GM23338 (cell line): ENCODE results near the gene ARHGEF1. TPM values are rescaled to one million over a fixed set of nuclear protein-coding genes. Genes with fewer than 3 reads are reported as not detected.

Source experiments
- ATAC-seq: fragments of 200-7000 bp; cut with Tn5 transposase; 3 replicates; pipeline ENCODE4 v1.9.1; 2020
- DNase-seq: peaks from one replicate; pipeline ENCODE4 v3.0.0-alpha.2; 2015; ENCODE audit warnings: low spot score
- H2AFZ ChIP-seq: fragments of 200-600 bp; sonication (generic); 2 replicates; pipeline ENCODE4 v1.8.0; 2016; ENCODE audit warnings: antibody characterized with exemption, mild to moderate bottlenecking, moderate library complexity
- H3F3A ChIP-seq: fragments of 200-600 bp; sonication (generic); replicated peaks from 2 replicates; pipeline ENCODE4 v1.8.0; 2017; ENCODE audit warnings: antibody characterized with exemption, mixed run types, low read depth
- H3K27ac ChIP-seq: fragments of 200-600 bp; sonication (generic); 2 replicates; pipeline ENCODE4 v1.6.1; 2016; ENCODE audit warnings: low read depth
- H3K27me3 ChIP-seq: fragments of 200-600 bp; sonication (generic); 2 replicates; pipeline ENCODE4 v1.8.0; 2016; ENCODE audit warnings: mild to moderate bottlenecking, mixed run types, moderate library complexity; ENCODE audit not compliant: insufficient read depth
- H3K36me3 ChIP-seq: fragments of 200-600 bp; sonication (generic); 2 replicates; pipeline ENCODE4 v1.8.0; 2016; ENCODE audit warnings: mild to moderate bottlenecking; ENCODE audit not compliant: insufficient read depth
- H3K4me1 ChIP-seq: fragments of 200-600 bp; sonication (generic); 2 replicates; pipeline ENCODE4 v1.8.0; 2016; ENCODE audit warnings: mild to moderate bottlenecking, moderate library complexity; ENCODE audit not compliant: insufficient read depth
- H3K4me2 ChIP-seq: fragments of 200-600 bp; sonication (generic); 2 replicates; pipeline ENCODE4 v1.7.1; 2017; ENCODE audit warnings: mixed run types
- H3K4me3 ChIP-seq: fragments of 200-600 bp; sonication (generic); 2 replicates; pipeline ENCODE4 v1.6.1; 2016; ENCODE audit warnings: mixed run types
- H3K79me2 ChIP-seq: fragments of 200-600 bp; sonication (generic); replicated peaks from 2 replicates; pipeline ENCODE4 v1.8.0; 2017; ENCODE audit warnings: mild to moderate bottlenecking; ENCODE audit not compliant: insufficient read depth
- H3K9me2 ChIP-seq: fragments of 200-600 bp; sonication (generic); 2 replicates; pipeline ENCODE4 v1.8.0; 2017; ENCODE audit not compliant: insufficient read depth
- H4K20me1 ChIP-seq: fragments of 200-600 bp; sonication (generic); replicated peaks from 2 replicates; pipeline ENCODE4 v1.8.0; 2017; ENCODE audit warnings: mild to moderate bottlenecking; ENCODE audit not compliant: insufficient read depth
- H3K27ac Mint-ChIP-seq: 2 replicates; pipeline ENCODE4 v1.8.0; 2020; ENCODE audit warnings: inconsistent platforms, mild to moderate bottlenecking, moderate library complexity, mixed read lengths
- H3K27me3 Mint-ChIP-seq: 3 replicates; pipeline ENCODE4 v1.8.0; 2022; ENCODE audit warnings: low read depth, mild to moderate bottlenecking, moderate library complexity, mixed read lengths, inconsistent platforms; ENCODE audit not compliant: insufficient read depth, poor library complexity
- H3K36me3 Mint-ChIP-seq: 3 replicates; pipeline ENCODE4 v1.8.0; 2021; ENCODE audit warnings: low read depth, mild to moderate bottlenecking, inconsistent platforms, moderate library complexity, mixed read lengths
- H3K4me1 Mint-ChIP-seq: 3 replicates; pipeline ENCODE4 v1.8.0; 2020; ENCODE audit warnings: mild to moderate bottlenecking, inconsistent platforms, mixed read lengths
- H3K4me3 Mint-ChIP-seq: 3 replicates; pipeline ENCODE4 v1.8.0; 2021; ENCODE audit warnings: moderate library complexity, mild to moderate bottlenecking, inconsistent platforms, mixed read lengths
- H3K9me3 Mint-ChIP-seq: 3 replicates; pipeline ENCODE4 v1.8.0; 2020; ENCODE audit warnings: moderate library complexity, mild to moderate bottlenecking, inconsistent platforms, mixed read lengths
- CREB1 ChIP-seq: fragments of 250-450 bp; sonication (Bioruptor Pico); IDR thresholded peaks from 2 replicates; pipeline ENCODE4 v1.5.0; 2020; ENCODE audit warnings: low read depth, mild to moderate bottlenecking, moderate library complexity
- ETS1 ChIP-seq: IDR thresholded peaks from 2 replicates; pipeline ENCODE4 v1.6.1; 2016; ENCODE audit warnings: antibody characterized with exemption
- EZH2 ChIP-seq: fragments of 200-600 bp; sonication (generic); IDR thresholded peaks from one replicate; pipeline ENCODE4 v1.8.0; 2017; ENCODE audit warnings: antibody characterized with exemption, mild to moderate bottlenecking, low read depth; ENCODE audit not compliant: unreplicated experiment
- EZH2phosphoT487 ChIP-seq: fragments of 200-600 bp; sonication (generic); IDR thresholded peaks from one replicate; pipeline ENCODE4 v1.8.1; 2018; ENCODE audit warnings: antibody characterized with exemption; ENCODE audit not compliant: unreplicated experiment
- JUNB ChIP-seq: IDR thresholded peaks from one replicate; pipeline ENCODE4 v1.6.1; 2016; ENCODE audit warnings: antibody characterized with exemption; ENCODE audit not compliant: unreplicated experiment
- NANOG ChIP-seq: IDR thresholded peaks from 2 replicates; pipeline ENCODE4 v1.6.1; 2016; ENCODE audit warnings: antibody characterized with exemption, borderline replicate concordance
- POLR2AphosphoS5 ChIP-seq: IDR thresholded peaks from 2 replicates; pipeline ENCODE4 v1.6.1; 2016; ENCODE audit warnings: antibody characterized with exemption, low read depth
- STAT1 ChIP-seq: IDR thresholded peaks from one replicate; pipeline ENCODE4 v1.6.1; 2016; ENCODE audit warnings: antibody characterized with exemption; ENCODE audit not compliant: unreplicated experiment
- ZNF114 ChIP-seq: fragments of 250-450 bp; sonication (Bioruptor Pico); IDR thresholded peaks from 2 replicates; pipeline ENCODE4 v1.5.0; 2020; ENCODE audit warnings: mild to moderate bottlenecking, moderate library complexity
- ZNF331 ChIP-seq: fragments of 250-450 bp; sonication (Bioruptor Pico); IDR thresholded peaks from 2 replicates; pipeline ENCODE4 v1.5.0; 2020; ENCODE audit warnings: low read depth, mild to moderate bottlenecking, moderate library complexity
- polyA plus RNA-seq: library from polyadenylated mRNA; unstranded; fragments of >200 nt; fragmentation: Nextera tagmentation; extraction: Ambion mirVana; gene quantifications from 2 replicates; pipeline ENCODE4 v1.2.1, GENCODE V29; 2016
- total RNA-seq: library from RNA; depleted of rRNA; stranded (reverse); fragments of >200 nt; shearing (Covaris generic); gene quantifications from 2 replicates; pipeline ENCODE4 v1.2.3, GENCODE V29; 2014
- TF ChIP-seq, protein P1 (sequence below): fragments of 250-450 bp; sonication (Bioruptor Pico); IDR thresholded peaks from 2 replicates; pipeline ENCODE4 v1.5.0; 2020; ENCODE audit warnings: mild to moderate bottlenecking, moderate library complexity
- TF ChIP-seq, protein P2 (sequence below), 2 experiments: fragments of 200-600 bp in 1 of 2; sonication (generic) in 1 of 2; conservative IDR thresholded peaks; 2 replicates each; pipeline versions ENCODE4 v1.5.1 to v1.6.1; 2016 to 2017; ENCODE audit warnings: antibody characterized with exemption in 2 of 2, low read depth in 2 of 2, mild to moderate bottlenecking in 2 of 2, moderate library complexity in 1 of 2
- TF ChIP-seq, protein P3 (sequence below): IDR thresholded peaks from one replicate; pipeline ENCODE4 v1.6.1; 2018; ENCODE audit warnings: antibody characterized with exemption; ENCODE audit not compliant: unreplicated experiment

The ARHGEF1 gene
- total and polyA plus RNA-seq, 2 experiments from 2014 or later, result 41.3 to 44.7 TPM

GRCh38 chr19:41936416-41936850, 53.4 kb downstream of the ARHGEF1 start:
- Histone ChIP-seq H3K4me3 (no peak overlapping the region), H3K9me2 (no peaks in the 10 kb centered on the region), H3K79me2 (no peaks in the 10 kb centered on the region), H3F3A (peaks cover 9% of the 10 kb centered on the region), H3K36me3 (no peaks in the 10 kb centered on the region), H2AFZ (no peak overlapping the region), H3K27me3 (peaks cover 88% of the 10 kb centered on the region), H3K4me2 (no peak overlapping the region), H3K4me1 (peaks cover 12% of the 10 kb centered on the region), H3K27ac (no peak overlapping the region), H4K20me1 (peaks cover 11% of the 10 kb centered on the region)
- no peak overlapping the region for H3K27ac Mint-ChIP-seq
- H3K36me3 Mint-ChIP-seq, result no peaks in the 10 kb centered on the region; the same call in 2 of the 3 replicates
- peaks cover under 1% of the 10 kb centered on the region; the same call in 1 of the 3 replicates for H3K9me3 Mint-ChIP-seq
- ATAC-seq, result no peak
- H3K4me1 Mint-ChIP-seq, result peaks cover 28% of the 10 kb centered on the region
- TF ChIP-seq ZNF331, result no peak
- TF ChIP-seq POLR2AphosphoS5, result no peak
- no peak for TF ChIP-seq ETS1
- TF ChIP-seq, protein P1, sequence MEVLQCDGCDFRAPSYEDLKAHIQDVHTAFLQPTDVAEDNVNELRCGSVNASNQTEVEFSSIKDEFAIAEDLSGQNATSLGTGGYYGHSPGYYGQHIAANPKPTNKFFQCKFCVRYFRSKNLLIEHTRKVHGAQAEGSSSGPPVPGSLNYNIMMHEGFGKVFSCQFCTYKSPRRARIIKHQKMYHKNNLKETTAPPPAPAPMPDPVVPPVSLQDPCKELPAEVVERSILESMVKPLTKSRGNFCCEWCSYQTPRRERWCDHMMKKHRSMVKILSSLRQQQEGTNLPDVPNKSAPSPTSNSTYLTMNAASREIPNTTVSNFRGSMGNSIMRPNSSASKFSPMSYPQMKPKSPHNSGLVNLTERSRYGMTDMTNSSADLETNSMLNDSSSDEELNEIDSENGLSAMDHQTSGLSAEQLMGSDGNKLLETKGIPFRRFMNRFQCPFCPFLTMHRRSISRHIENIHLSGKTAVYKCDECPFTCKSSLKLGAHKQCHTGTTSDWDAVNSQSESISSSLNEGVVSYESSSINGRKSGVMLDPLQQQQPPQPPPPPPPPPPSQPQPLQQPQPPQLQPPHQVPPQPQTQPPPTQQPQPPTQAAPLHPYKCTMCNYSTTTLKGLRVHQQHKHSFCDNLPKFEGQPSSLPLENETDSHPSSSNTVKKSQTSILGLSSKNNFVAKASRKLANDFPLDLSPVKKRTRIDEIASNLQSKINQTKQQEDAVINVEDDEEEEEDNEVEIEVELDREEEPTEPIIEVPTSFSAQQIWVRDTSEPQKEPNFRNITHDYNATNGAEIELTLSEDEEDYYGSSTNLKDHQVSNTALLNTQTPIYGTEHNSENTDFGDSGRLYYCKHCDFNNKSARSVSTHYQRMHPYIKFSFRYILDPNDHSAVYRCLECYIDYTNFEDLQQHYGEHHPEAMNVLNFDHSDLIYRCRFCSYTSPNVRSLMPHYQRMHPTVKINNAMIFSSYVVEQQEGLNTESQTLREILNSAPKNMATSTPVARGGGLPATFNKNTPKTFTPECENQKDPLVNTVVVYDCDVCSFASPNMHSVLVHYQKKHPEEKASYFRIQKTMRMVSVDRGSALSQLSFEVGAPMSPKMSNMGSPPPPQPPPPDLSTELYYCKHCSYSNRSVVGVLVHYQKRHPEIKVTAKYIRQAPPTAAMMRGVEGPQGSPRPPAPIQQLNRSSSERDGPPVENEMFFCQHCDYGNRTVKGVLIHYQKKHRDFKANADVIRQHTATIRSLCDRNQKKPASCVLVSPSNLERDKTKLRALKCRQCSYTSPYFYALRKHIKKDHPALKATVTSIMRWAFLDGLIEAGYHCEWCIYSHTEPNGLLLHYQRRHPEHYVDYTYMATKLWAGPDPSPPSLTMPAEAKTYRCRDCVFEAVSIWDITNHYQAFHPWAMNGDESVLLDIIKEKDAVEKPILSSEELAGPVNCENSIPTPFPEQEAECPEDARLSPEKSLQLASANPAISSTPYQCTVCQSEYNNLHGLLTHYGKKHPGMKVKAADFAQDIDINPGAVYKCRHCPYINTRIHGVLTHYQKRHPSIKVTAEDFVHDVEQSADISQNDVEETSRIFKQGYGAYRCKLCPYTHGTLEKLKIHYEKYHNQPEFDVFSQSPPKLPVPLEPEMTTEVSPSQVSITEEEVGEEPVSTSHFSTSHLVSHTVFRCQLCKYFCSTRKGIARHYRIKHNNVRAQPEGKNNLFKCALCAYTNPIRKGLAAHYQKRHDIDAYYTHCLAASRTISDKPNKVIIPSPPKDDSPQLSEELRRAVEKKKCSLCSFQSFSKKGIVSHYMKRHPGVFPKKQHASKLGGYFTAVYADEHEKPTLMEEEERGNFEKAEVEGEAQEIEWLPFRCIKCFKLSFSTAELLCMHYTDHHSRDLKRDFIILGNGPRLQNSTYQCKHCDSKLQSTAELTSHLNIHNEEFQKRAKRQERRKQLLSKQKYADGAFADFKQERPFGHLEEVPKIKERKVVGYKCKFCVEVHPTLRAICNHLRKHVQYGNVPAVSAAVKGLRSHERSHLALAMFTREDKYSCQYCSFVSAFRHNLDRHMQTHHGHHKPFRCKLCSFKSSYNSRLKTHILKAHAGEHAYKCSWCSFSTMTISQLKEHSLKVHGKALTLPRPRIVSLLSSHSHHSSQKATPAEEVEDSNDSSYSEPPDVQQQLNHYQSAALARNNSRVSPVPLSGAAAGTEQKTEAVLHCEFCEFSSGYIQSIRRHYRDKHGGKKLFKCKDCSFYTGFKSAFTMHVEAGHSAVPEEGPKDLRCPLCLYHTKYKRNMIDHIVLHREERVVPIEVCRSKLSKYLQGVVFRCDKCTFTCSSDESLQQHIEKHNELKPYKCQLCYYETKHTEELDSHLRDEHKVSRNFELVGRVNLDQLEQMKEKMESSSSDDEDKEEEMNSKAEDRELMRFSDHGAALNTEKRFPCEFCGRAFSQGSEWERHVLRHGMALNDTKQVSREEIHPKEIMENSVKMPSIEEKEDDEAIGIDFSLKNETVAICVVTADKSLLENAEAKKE (CRISPR knock-in tag), result no peak
- TF ChIP-seq EZH2, result no peak
- TF ChIP-seq JUNB, result no peak
- TF ChIP-seq EZH2phosphoT487, result no peak
- no peak for TF ChIP-seq STAT1
- no peak for TF ChIP-seq NANOG
- no peak for TF ChIP-seq ZNF114 (CRISPR knock-in tag)
- no peak for TF ChIP-seq CREB1 (CRISPR knock-in tag)
- TF ChIP-seq, protein P2, sequence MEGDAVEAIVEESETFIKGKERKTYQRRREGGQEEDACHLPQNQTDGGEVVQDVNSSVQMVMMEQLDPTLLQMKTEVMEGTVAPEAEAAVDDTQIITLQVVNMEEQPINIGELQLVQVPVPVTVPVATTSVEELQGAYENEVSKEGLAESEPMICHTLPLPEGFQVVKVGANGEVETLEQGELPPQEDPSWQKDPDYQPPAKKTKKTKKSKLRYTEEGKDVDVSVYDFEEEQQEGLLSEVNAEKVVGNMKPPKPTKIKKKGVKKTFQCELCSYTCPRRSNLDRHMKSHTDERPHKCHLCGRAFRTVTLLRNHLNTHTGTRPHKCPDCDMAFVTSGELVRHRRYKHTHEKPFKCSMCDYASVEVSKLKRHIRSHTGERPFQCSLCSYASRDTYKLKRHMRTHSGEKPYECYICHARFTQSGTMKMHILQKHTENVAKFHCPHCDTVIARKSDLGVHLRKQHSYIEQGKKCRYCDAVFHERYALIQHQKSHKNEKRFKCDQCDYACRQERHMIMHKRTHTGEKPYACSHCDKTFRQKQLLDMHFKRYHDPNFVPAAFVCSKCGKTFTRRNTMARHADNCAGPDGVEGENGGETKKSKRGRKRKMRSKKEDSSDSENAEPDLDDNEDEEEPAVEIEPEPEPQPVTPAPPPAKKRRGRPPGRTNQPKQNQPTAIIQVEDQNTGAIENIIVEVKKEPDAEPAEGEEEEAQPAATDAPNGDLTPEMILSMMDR (conservative IDR thresholded peaks at IDR 0.05; ENCODE audit: low read depth in 2 of 2), result no peak
- TF ChIP-seq, protein P3, sequence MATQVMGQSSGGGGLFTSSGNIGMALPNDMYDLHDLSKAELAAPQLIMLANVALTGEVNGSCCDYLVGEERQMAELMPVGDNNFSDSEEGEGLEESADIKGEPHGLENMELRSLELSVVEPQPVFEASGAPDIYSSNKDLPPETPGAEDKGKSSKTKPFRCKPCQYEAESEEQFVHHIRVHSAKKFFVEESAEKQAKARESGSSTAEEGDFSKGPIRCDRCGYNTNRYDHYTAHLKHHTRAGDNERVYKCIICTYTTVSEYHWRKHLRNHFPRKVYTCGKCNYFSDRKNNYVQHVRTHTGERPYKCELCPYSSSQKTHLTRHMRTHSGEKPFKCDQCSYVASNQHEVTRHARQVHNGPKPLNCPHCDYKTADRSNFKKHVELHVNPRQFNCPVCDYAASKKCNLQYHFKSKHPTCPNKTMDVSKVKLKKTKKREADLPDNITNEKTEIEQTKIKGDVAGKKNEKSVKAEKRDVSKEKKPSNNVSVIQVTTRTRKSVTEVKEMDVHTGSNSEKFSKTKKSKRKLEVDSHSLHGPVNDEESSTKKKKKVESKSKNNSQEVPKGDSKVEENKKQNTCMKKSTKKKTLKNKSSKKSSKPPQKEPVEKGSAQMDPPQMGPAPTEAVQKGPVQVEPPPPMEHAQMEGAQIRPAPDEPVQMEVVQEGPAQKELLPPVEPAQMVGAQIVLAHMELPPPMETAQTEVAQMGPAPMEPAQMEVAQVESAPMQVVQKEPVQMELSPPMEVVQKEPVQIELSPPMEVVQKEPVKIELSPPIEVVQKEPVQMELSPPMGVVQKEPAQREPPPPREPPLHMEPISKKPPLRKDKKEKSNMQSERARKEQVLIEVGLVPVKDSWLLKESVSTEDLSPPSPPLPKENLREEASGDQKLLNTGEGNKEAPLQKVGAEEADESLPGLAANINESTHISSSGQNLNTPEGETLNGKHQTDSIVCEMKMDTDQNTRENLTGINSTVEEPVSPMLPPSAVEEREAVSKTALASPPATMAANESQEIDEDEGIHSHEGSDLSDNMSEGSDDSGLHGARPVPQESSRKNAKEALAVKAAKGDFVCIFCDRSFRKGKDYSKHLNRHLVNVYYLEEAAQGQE, result no peak
- H3K4me3 Mint-ChIP-seq, result no peak overlapping the region
- no peak for DNase-seq
- H3K27me3 Mint-ChIP-seq, result peaks cover 61% of the 10 kb centered on the region
